HG02588 (cell line): ENCODE measurements around the gene NRP2.

ENCODE experiments used
- ATAC-seq: cut with Tn5 transposase; IDR thresholded peaks from one replicate; pipeline ENCODE4 v1.9.1; 2021; ENCODE audit warnings: mild to moderate bottlenecking, moderate library complexity; ENCODE audit not compliant: unreplicated experiment

NRP2 gene

DNA sequence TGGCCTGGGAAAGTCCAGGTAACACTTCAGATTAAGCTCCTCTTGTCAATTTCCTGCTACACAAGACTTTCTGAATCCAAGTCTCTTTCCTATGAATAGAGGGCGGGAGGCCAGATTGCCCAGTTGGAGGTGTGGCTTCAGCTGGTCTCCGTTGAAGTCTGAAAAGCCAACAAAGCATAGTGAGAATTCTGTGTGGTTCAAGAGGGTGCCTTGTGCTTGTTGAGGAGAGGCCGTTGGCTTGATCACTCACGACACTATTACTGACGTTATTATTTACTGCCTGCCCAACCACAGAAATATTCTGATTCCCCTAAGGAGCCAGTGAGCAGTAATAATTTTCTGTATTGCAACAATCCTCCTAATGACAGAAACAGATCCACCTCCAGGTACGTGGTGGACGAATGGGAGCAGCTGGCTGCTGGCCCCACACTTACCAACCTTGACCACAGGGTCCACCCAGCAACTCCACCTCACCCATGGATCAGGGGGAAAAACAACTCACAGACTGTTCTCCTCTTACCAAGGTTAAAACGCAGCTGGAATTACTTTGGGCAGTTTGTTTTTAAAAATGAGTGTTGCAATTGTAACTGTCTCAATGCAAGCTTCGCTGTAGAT, 21.9 kb downstream of the NRP2 start:
- no peak for ATAC-seq

DNA sequence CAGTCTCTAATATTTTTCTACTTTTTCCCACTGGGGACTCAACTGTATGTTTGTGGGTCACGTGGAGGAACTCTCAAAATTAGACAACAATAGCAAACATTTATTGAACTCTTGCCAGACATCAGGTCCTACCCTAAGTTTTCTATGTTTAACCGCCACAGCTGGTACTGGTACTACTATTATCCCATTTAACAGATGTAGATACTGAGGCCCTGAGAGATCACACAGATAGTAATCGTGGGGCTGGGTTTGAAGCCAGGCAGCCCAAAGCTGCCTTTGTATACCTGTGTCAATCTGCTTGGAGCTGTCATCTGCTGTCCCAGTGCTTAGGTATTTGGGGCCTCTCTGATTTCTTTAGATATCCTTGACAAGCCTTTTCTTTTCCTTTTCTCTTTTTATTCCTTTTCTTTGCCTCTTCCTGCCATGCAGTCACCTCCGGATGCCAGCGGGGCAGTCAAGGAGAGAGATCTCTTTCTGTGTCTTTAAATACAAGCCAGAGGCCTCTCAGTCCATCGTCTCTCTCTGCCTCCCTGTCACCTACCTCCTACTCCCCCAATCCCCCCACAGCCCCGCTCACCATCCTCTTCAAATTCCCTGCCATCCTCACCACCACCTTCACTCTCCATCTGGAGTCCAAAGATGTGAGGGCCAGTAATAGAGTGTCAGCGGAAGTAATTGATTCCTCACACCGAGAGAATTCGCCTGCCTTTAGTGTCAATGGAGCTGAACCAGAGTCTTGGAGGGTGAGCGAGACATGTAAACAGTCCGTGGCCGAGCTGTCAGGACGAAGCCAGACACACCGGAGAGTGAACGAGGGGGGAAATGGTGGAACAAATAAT, 23.4 kb downstream of the NRP2 start:
- no peak for ATAC-seq

DNA sequence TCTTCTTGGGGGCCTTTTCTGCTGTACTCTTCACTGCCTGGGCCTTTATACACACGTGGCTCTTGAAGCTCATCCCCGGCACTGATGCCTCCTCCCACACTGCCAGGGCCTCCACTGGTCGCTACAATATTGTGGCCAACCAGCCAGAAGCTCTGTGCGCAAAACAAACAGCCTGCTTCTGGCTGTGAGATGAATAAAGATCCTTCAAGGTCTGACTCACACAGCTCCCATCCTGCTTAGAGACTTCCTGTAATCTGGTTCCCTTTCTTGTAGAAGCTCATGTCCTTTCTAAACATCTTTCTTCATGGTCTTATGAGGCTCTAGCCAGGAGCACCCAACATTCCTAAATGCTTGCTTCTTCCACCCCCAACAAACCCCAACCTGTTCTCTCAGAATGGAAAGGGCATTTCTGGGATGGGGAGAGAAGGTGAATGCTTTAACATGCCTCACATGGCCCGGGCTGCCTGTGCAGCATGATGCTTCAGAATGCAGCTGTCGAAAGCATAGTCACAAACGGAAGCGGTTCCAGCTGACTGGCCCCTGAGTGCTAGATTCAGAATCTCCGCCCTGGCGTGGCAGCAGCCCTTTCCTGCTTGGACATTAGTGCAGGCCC, 24.6 kb downstream of the NRP2 start:
- peak; percentile 94 for ATAC-seq

DNA sequence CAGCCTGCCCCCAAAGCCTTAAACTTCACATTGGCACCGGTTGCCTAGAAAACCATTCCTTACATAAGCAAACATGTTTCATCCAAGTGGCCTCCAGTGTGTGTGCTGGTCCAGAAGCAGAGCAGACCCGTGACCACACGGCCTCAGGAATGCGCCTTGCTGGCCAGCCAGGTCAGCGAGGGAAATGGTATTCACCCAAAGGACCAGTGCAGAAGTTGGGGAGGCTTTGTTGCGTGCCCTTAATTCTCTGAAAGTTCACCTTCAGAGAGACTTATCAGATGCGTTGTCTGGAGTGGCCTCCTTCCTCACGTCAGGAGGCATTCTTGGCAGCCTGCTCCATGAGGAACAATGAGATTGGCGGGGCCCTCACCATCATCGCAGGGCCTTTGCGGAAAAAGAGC, 25.9 kb downstream of the NRP2 start:
- ATAC-seq, result no peak

DNA sequence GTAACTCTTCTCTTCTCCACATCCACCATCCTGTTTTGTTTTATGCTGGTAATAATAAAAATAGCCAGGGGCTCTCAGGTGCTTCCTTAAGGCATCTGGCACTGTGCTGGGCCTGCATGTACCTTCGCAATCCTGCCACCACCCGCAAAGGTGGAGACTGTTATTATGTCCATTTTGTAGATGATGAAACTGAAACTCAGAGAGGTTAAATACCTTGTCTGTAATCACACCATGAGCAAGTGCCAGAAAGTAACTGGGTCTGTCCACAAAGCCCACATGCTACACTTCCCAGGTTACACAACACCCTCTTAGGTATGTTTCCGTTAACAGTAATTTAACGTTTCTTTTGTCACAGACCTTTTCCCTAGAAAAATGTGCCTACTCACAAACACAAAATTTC, 27.0 kb downstream of the NRP2 start:
- no peak for ATAC-seq

DNA sequence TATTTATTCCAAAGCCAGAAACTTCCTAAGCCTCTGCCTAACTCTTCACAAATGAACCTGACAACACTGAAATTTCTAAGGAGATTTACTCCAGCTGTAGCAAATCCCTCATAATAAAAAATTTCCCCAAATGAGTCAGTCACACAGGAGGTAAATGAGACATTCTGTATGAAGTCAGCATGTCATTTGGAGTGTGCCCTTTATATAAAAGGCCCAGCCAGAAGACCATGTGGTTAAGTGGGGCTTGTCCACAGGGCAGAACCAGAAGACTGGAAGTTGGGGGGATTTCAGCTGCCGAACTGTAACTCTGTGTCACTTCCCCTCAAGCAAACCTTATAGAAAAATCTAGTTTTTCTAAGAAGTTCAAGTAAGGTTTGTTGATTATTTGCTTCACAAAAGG, 30.2 kb downstream of the NRP2 start:
- ATAC-seq, result no peak

DNA sequence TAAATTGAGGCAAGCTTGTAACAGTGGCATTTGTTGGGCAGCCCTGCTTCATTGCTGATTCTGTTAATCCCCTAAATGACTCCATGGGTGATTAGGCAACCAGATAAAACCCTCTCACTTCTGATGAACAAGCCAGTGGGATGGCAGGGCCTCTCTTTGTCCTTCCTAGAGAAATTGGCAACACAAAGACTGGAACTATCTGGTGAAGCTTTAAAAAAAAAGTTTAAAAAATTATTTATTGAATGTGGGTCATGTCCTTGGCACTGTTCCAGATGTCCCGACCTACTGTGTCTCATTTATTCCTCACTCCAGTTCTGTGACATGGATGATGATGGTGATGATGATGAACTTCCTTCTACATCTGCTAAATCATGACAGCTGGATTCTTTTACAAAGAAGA, 30.8 kb downstream of the NRP2 start:
- ATAC-seq, result no peak

DNA sequence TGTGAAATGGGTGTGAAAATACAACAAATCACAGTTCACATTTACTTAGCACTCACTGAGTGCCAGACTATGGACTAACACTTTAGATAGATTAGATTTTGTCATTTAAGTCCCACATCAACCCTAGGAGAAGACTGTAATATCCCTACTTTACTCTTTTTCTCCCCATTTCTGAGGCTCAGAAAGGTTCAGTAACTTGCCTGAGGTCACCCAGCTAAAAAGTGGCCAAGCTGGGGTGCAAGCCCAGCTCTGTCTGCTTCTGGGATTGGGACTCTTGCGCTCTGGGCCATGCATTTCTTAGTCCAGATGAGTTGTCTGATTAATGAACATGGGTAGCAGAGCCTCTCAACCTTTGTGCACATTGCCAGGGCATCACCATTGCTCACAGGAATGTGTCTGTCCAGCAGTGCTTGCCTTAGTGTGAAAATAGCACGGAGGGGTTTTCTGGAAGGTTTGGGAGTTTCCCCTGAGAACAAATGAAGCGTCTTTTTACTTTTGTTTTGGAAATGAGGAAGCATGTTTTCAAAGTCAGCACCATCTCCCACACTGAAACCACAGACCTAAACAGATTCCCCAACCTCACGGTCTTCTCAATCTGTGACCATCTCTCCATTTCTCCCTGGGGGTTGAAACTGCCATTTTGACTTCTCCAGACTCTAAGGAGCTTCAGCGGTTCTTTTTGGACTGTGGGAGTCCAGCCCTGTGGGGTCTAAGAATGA, 31.9 kb downstream of the NRP2 start:
- peak; percentile 89 for ATAC-seq

DNA sequence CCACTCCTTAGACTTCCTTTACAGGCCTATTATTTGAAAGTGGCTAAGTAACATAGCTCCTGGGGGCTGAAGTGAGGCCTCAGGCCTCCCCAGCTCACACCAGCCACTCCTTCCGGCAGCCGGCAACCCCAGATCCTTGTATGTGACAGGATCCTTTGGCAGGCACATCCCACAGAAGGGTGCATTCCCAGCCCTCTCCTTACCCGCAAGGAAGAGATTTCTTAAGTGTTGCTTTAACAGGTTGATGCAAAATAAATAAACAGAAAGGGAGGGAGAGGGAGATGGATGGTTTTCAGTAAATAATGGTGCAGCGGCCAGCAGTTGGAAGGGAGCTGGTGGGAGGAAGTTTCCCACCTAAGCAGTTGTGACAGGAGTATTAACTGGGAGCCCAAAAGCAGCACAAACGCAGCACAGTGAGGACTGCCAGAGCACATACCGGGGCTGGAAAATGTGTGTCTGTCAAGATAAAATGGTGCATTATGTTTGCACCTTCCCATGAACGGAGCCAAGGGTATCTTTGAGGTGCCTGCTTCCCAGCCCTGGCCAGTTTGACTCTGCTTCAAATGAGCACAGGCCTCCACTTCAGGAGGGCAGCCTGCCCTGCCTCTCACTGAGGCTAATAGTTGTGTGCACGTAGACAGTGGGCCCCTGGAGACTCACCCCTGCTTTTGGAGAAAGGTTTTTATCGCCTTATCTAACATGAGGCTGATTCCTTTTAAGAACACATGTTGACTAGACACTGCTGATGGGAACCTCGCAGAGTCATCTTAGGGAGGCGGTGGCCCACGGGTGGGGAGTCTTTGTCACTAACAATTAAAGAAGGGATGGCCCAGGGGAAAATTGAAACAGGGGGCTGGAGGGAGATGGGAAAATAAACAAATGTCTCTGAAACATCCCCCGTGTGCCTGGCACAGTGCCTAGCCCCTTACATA, 32.8 kb downstream of the NRP2 start:
- no peak for ATAC-seq

DNA sequence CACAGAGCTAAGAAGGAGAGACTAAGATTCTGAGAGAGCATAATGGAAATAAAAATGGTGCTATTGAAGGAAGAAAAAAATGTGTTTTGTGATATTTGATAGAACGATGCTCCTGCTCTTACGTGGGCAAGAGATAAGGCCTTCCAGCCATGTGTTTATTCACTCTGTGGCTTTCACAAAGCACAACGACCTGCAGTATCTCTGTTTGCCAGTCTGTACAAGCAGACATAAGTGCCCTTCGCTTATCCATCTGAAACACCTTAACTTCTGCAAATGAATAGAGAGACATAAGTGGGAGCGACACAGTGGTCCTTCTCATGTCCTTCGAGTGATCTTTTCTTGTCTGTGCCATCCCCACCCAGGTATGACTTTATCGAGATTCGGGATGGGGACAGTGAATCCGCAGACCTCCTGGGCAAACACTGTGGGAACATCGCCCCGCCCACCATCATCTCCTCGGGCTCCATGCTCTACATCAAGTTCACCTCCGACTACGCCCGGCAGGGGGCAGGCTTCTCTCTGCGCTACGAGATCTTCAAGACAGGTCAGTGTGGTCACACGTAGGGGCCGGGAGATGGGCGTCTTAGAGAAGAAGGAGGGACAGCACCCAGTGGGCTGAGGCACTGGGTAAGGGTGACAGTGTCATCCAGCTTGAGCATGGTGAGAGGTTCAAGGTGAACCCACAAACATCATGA, 33.7 kb downstream of the NRP2 start:
- no peak for ATAC-seq

DNA sequence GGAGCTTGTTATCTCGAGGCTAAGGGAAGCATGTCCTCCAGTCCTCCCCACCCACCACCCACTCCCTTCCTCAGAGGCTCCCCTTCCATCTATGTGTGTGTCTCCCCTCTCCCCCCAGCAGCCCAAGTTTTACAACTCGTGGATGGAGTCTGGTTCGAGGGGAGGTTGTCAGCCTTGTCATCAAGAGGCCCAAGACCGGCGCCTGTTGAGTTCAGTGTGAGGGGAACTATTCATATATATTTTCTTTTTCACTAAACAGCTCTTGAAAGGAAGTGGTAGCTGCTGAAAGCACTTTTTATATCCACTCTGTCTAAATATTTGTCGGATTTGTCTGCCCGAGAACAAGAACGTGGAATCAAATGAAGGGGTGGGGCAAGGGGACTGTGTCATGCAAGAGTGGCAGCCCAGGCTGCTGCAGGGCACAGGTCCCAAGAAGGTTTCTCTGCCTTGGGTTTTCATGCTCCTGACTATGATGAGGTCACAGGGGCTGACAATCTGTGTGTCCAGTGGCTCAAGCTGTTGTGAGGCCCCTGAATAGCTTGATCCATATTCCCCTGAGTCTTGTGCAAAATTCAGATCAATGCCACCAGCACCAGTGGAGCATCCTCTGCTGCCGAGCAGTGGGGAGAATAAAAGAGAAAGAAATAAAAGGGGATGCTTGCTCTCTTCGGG, 35.0 kb downstream of the NRP2 start:
- ATAC-seq, result no peak

DNA sequence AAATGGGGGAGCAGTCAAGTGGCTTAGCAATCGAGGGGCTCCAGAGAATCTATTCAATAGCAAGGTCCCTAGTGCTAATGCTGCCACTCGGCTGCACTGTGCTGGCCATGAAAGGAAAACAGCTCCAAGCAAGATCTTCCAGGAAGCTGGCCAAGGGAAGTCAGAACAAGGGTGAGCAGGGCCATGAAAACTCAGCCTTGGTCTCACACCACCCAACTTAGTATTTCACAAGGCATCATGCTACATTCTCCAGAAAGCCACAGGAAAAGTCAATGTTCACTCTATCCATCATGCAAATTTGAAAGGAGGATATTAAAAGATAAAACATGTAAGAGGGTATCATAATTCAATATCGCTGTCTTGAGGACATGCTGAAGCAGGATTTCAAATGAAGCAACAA, 35.7 kb downstream of the NRP2 start:
- no peak for ATAC-seq

DNA sequence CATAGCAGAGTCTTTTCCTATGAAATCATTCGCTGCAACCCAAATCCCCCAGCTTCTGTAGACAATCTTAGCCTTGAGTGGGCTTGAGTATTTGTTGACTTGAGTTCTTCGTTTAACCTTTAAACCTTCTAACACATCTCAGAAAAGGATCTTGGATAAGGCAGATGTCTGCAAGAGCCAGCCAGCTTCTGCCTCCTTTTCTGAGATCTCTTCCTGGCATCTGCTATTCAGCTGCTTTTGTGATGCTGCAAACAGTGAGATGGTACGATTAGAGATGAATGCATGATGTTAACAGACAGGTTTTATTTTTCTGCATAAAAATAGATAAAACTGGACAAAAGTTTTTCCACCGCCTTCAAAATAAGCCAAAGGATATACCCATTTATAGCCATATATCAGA, 37.5 kb downstream of the NRP2 start:
- ATAC-seq, result no peak

DNA sequence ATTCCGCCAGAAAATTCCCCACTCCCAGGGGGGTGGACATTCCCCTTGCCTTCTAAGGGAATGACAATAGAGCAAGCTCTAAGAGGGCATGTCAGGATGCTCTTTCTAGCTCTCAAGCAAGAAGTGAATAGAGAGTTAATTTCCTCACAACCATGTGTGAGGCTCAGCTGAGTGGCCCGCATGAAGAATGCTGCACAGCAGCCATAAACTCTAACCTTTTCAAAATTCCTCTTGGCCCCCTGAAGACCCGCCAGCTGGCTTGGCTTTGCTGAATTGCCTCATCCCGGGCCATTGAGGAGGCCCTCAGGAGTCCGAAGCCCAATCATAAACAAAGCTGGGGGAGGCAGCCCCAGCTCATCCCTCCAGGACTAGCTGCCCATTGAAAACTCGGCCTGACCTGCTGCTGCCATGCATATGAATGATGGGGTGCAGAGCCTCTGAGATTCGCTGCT, 38.2 kb downstream of the NRP2 start:
- ATAC-seq, result no peak

DNA sequence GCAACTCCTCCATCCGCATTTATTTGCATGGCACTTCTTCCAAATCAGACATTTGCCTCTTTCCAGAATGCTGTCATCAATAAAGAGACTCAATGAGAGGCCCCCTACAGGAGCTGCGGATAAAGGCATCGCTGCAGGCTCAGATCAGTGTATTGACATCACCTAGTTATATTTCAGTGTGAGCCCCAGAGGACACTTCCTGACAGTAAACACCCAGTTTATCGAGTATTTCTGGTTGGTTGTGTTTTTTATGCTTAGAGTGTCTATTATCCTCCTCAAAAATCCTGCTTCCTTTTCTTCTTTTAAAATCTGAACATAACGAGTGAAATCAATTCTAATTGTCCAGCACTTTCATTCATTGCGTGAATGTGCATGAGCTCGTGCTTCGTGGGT, 38.8 kb downstream of the NRP2 start:
- ATAC-seq, result no peak

DNA sequence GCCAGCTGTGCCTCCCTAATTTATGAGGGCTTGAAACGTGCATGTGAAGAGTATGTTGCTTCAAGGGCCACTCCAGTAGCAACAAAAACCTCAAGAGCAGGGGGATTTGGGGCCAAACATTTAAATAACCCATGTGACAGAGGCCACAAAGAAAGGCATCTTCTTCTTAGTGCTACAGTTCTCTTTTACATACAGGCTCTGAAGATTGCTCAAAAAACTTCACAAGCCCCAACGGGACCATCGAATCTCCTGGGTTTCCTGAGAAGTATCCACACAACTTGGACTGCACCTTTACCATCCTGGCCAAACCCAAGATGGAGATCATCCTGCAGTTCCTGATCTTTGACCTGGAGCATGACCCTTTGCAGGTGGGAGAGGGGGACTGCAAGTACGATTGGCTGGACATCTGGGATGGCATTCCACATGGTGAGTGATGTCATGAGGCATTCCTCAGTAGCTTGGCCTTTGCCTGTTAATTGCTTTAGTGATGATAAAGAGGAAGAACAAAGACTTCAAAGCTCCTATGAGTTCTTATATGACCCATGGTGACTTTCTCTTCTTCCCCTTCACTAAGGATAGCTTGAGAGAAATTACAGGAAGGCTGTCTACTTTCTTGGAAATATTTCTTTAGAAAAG, 40.1 kb downstream of the NRP2 start:
- peak; percentile 38 for ATAC-seq

DNA sequence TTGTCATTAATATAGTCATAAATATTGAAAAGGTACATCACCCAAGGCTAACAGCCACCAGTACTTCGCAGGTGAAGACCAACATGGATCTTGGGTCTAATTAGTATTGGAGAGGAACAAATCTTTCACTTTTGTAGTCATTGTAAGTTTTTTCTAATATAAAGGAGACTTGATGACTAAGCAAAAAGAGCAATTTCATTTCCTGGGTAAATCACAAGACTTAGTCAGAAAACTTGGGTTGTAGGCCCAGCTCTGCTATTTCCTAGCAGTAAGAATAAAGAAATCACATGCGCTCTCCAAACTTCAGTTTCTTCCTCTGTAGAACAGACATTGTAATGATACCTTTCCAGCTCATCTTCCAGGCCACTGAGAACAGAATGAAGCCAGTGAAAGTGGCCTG, 40.9 kb downstream of the NRP2 start:
- no peak for ATAC-seq

DNA sequence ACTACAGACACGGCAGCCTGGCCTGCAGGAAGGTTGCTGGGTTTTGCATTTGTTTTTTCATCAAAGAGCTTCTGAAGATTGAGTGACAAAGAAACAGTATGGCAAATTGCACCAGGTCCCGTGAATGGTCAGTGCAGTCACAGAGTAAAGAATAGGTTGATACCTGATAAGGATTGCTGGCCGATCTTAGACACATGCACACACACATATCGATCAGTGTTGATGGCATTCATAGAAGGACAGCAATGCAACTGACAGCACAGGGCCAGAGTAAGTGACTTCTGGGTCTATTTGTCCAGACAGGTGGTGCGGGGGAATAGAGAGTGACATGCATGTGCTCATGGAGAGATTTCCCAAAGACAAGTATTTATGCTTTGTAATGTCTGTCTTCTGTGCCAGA, 42.8 kb downstream of the NRP2 start:
- ATAC-seq, result no peak

DNA sequence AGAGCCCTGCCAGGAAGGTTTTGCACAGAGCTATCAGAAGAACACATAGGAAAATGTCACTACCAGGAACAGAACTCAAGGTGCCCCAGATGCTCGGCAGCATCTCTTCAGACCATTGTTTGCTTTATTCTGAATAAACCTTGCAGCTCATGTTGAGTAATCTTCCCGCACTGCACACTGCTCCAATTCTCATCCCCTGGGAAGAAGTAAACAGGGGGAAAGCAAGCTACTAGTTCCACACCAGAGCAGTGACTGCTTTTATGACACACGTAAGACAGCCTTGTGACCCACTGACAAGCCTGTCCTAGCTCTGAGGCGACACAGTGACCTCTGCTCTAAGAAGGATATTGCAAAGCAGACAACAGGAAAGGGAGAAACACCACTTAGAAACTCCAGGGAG, 44.2 kb downstream of the NRP2 start:
- no peak for ATAC-seq
